AG08395 (cell line): Measurements from ENCODE around the gene KRT40.

ENCODE experiments used
- DNase-seq: peaks from one replicate; pipeline ENCODE4 v3.0.0; 2012; ENCODE audit warnings: mixed read lengths, low spot score

Gene KRT40

DNA sequence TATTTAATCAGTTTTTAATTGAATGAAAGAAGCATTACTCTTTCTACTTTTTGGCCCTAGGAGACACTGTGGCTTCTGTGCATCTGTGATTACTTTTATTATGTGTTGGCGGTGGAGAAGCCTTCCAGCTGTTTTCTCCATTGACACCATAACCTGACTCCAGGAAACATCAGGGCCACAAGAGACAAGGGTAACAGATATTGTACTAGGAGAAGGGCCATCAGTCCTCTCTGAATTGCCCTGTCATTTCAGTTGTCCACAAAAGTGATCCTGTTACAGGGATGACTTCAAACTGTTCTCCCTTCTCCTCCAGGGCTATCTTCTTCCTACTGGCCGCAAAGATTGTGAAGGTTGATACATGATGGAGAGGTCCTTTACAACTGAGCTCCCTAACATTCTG is 32.0 kb downstream of the KRT40 start:
- DNase-seq = no peak

DNA sequence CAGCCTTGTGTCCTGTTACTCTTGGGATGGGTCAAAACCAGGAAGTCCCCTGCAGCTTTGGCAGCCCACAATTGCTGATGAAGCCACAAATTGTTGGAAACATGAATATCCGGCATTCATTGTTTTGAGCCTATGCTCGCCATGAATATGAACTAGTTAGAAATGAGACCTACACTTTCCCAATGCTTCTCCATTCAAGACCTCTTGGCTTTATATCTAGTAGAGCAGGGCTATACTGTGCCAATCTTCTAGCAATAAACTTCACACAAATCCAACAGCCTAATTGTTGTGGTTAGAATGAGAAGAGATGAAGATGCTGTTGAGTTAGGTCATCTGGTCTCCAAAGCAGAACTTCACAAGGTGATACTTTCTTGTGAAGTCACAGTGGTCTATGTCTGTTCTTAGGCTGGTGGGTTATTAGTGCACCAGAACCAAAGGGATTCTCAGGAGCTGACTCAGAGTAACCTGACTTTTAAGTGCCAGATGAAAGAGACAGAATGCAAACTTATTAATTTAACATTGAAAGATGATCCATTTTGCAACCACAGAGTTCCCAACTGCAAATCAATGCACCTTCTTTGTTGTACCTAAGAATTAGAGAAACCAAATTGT is 33.0 kb downstream of the KRT40 start:
- no peak for DNase-seq

DNA sequence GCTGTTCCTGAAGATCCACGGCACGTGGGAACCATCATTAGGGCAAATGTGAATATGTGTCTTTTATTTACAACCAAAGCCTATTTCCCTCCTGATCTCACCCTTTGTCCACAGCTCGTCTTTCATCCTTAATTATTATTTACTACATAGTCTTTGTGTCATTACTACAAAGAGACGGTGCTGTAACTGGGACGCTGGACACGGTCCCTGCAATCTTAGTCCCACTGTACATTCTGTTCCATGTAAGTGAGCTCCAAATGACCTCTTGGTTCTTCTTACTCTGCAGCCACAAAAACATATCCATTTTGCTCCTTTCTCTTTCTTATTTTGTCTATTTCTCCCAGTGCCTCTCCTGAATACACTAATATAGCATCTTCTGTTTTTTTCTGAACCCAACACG is 34.0 kb downstream of the KRT40 start:
- no peak for DNase-seq

DNA sequence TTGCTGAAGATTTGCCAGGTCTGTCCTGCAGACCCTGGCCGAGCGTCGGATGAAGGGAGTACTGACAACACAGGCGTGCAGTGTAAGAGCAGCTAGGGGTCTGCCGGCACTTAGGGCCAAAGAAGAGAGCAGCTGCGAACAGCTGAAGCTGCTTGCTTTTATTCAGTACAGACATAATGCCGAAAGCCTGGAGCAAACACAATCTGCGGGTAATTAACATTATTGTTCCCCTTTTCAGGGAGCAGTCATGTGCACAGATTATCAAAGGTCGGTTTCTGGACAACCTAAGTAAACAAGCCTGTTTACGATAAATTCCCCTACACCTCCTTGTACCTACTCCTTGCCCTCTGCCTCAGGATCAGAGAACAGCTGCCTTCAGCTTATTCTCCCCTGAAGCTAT is 34.7 kb downstream of the KRT40 start:
- no peak for DNase-seq

DNA sequence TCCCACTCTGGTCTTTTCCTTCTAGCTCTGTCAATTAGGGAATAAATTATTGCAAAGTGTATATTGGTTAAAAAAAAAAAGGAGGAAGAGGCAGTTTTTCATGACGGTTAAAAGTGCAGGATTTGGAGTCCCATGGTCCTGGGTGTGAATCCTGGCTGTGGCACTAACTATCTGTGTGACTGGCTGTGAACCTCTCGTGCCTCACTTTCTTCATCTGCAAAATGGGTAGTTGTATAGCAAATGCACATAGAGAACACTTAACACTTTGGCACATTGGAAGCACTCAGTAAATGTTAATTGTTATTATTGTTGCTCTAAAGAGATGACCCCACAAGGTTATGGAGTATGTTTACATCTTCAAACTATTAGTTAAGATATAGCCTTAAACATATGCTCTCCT is 36.2 kb downstream of the KRT40 start:
- DNase-seq = no peak

DNA sequence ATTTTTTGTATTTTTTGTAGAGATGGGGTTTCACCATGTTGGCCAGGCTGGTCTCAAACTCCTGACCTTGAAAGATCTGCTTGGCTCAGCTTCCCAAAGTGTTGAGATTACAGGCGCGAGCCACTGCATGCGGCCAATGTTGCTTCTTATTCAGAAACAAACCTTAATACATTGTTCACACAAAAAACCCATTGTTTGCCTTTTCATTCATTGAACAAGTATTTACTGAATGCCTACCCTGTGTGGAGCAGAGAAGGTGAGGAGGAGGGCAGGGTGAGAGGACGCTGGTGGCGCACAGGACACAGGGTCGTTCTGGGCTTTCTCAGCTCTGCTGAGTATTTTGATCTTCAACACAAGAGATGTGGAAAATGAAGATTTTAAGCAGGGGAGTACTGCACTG is 38.7 kb downstream of the KRT40 start:
- no peak for DNase-seq

DNA sequence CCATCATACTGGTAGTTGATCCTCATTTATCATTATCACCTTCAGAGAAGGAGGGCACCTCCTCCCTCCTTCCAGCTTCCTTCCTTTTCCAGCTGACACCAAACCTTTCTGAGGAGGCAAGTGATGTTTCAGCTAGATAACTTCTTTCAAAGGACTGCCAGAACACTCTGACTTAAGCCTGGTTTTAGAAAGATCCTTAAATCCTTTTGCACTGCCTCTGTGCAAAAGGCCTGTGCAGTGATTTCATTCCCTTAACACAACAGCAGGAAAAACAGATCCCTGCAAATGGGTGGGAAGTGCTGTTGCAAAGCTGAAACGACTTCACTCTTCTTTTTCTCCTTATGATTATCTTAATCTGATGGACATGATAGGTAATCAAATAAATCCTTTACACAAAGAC is 39.6 kb downstream of the KRT40 start:
- no peak for DNase-seq

DNA sequence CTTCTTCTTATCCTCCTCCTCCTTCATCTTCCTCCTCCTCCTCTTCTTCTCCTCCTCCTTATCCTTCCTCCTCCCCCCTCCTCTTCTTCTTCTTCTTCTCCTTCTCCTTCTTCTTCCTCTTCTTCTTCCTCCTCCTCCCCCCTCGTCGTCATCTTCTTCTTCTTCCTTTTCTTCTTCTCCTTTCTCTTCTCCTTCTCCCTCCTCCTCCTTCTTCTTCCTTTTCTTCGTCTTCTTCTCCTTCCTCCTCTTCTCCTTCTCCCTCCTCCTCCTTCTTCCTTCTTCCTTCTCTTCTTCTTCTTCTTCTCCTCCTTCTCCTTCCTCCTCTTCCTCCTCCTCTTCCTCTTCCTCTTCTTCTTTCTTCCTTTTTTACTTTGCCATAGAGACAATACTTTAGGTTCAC is 41.6 kb downstream of the KRT40 start:
- no peak for DNase-seq

DNA sequence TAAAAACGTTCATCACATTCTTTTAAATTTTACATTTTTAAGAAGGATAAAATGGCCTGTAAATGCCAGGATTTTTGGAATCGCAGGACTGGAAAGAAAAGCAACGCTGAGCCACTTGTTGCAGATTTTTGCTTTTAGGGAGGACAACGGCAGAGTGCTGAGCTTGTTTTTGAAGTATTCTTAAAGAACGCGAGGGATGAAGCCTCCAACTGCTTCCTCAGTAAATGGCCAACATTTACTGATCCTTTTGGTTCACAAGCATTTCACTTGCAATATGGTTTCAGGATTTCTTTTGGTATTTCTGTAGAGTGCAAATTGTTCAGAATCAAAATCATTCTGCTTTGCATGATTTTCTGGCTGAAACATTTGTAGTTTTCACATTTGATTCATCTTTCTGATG is 43.9 kb downstream of the KRT40 start:
- DNase-seq = no peak

DNA sequence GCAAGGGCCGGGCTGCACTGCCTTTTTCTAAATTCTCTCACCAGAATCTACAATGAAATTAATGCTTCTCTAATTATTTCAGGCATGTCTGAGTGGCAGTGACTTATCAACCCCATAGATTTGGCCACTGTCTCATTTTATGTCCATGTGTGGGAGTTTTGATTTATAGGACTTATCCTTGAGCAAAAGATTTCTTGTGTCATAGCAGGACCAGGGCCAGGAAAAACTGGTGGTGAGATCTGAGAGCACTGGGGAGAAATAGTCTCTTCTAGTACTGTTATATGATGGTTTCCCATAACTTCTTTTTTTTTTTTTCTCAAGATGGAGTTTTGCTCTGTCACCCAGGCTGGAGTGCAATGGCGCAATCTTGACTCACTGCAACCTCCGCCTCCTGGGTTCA is 45.1 kb downstream of the KRT40 start:
- peak; percentile 11 for DNase-seq

DNA sequence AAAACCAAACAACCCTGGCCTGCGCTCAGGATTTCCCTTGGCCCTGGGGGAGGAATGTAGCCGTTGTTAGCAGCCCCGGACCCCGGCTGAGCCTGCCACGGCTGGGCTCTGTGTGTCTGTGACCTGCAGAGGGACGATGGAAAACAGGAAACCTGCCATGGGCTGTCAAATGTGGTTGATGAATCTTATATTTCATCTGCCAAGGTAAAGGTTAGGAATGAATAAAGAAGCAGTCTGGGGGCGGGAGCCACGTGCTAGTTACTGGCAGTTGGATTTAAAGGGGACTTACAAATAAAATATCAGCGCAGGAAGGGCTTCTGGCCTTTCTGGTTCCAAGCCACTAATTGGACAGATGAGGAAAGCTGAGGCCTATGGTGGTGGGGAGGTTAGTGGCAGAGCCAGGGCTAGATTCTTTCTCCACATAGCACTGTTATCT is 46.7 kb downstream of the KRT40 start, which contains the start of gene KRT23:
TSS of gene KRT23 (minus strand) at position 263 of the 436 bp plus-strand sequence. CDS start 1,043 bp downstream, outside the sequence.
- no peak for DNase-seq

DNA sequence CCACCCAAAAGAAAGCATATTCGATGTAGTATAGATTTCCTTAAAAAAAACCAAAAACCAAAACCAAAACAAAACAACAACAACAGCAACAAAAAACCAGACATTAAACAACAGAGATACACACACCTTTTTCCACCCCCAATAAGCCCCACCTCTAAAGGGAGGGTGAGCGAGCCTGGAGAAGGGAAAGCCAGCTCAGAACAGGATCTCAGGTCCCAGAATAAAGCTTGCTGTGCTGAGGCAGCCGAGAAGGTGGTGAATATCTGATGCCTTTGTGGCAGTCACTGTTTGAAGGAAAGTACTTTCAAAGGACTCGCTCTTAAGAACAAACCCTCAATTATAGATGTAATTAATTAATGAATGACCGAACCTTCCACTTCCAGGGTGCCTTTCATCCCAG is 47.1 kb downstream of the KRT40 start:
- no peak for DNase-seq

DNA sequence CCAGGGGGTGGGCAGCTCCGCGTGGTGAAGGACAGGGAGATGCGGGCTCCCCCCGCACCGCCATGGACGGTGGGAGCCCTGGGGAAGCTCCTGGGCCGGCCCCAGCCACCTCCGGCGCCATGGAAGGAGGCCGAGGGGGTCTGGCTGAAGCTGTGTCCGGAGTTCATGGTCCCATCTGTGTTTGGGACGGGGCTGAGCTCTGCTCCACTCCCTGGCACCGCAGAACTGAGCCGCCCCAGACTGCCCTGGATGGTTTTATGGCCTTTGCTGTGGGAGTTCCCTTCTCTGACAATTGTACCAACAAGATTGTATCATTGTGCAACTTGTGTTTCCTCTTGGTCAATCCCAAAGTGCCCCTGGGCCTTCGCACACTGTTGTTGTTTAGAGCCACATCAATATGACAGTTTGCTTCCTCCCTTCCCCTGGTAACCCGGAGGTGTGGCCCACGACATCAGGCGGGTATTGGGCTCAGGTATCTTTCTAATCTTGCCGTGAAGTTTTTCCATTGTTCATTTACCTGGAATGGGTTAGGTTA is 47.6 kb downstream of the KRT40 start:
- DNase-seq = no peak

DNA sequence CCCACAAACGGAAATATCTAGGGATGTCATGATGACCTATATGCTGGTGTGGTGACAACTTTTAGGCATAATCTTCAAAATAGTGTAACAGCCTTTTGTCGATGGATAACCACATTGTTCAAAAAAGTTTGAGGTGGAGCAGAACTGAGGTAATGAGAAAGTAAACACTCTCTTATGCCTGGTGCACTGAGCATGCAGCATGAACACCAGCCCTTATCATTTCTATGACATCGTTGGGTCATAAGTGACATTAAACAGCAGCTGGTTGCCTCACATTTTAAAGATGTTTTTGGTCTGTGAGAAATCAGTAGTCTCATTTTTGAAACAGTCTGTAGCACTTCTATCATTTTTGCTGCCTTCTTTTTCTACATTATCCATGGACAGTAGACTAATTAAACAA is 48.5 kb downstream of the KRT40 start:
- no peak for DNase-seq

DNA sequence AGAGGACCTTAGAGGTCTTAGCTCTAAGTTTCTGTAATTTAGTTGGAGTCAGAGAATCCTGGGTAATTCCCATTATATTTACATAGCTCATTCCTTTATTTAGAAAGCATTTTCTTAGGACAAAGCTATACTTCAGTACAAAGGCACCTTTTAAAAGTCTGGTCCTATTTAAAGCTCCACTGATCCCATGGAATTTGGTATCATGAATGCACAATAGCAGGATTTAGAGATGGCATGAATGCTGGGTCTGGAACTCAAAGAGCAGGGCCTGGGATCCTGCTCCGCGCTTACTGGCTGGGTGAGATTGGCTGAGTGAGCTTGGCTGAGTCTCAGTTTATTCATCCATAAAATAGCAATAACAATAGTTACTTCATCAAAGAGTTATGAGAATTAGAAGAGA is 51.5 kb downstream of the KRT40 start:
- no peak for DNase-seq

DNA sequence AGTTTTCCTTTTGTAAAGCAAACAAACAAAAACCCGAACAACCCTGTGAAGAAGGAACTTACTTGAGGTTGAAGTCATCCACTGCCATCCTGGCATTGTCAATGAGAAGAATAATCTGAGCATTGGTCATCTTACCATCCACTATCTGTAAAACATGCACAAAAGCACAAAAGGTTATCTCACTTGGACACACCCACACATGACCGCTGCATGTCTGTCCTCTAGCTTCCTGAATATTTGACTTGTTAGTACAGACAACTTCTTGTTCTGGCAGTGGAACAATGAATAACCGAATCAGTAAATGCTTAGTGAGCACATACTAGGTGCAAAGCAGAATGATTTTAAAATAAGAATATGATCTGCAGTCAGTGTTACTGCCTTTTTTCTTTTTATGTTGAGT is 52.8 kb downstream of the KRT40 start:
- DNase-seq = no peak
